Left lung (tissue), 10 donors: Measurements from ENCODE around the gene FYB1. TPM values are rescaled to one million over a fixed set of nuclear protein-coding genes. Genes with fewer than 3 reads are reported as not detected.

Experiments used
- ATAC-seq: fragments of 200-7000 bp; cut with Tn5 transposase; one replicate; pipeline ENCODE4 v1.9.1; 2020; ENCODE audit warnings: moderate library complexity
- DNase-seq, 4 donors: peaks; one replicate each; pipeline ENCODE4 v3.0.0-alpha.2; 2013 to 2020
- H3K27ac ChIP-seq, 2 donors: fragments of 200-600 bp; sonication (generic) in 1 of 2; one replicate each; pipeline versions ENCODE4 v1.5.0 to v1.8.0; 2020 to 2021
- H3K27me3 ChIP-seq, 2 donors: fragments of 200-600 bp; sonication (generic) in 1 of 2; one replicate each; pipeline versions ENCODE4 v1.5.0 to v1.8.0; 2020 to 2021
- H3K36me3 ChIP-seq, 2 donors: fragments of 200-600 bp; sonication (generic) in 1 of 2; one replicate each; pipeline versions ENCODE4 v1.5.0 to v1.8.0; 2020 to 2021
- H3K4me1 ChIP-seq, 2 donors: fragments of 200-600 bp; one replicate each; pipeline ENCODE4 v1.8.0; 2021
- H3K4me3 ChIP-seq, 2 donors: fragments of 200-600 bp; sonication (generic) in 1 of 2; one replicate each; pipeline versions ENCODE4 v1.5.0 to v1.8.0; 2020 to 2021; ENCODE audit warnings: mild to moderate bottlenecking in 1 of 2
- H3K9me3 ChIP-seq, 2 donors: fragments of 200-600 bp; sonication (generic) in 1 of 2; one replicate each; pipeline versions ENCODE4 v1.5.0 to v1.8.0; 2020 to 2021
- intact Hi-C, 2 donors: fragments of 100-400 bp; cut with DNase I; formaldehyde crosslinking; loops; one replicate each; pipeline versions ENCODE4 v1.11.2 to v1.14.2; 2022
- polyA plus RNA-seq, 6 donors: library from polyadenylated mRNA; unstranded; fragments of 120-200 nt; gene quantifications; one replicate each; pipeline ENCODE4 v1.2.1, GENCODE V29; 2013; ENCODE audit not compliant: insufficient read length in 6 of 6
- total RNA-seq, 2 donors: library from RNA; stranded (reverse); fragmentation: NEBNext Ultra II Directional; extraction: Animal tissue kit (Norgen Biotek cat#: 25700); gene quantifications; one replicate each; pipeline ENCODE4 v1.2.1, GENCODE V29; 2021
- TF ChIP-seq, protein P1 (sequence below), 2 donors: fragments of 200-600 bp; sonication (generic) in 1 of 2; IDR thresholded peaks; one replicate each; pipeline versions ENCODE4 v1.5.0 to v1.8.0; 2021; ENCODE audit warnings: antibody characterized with exemption in 2 of 2
- donor health status: DM: no; HTN: yes; CAD: no.
- donor health status: DM: no; HTN: no; CAD: no.

Gene FYB1
- total and polyA plus RNA-seq, 8 donors: 3.4 to 93.7 (median 4.4) TPM

DNA sequence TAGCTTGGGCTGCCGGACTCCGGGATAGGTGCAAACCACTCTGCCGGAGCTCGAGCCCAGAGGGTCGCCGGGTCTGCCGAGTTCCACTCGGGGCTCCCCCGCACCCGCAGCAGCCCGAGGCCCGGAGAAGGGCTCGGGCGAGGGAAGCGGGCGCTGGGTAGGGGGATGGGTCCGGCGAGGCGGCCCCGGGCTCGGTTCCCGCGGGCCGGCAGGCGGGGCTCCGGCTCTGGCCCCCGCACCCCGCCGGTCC, 145.7 kb downstream of the FYB1 start:
- H3K36me3 ChIP-seq: no peaks in the 10 kb centered on the region
- peak overlapping the region; percentile 69 to 83 for H3K4me3 ChIP-seq
- peak overlapping the region; percentile 98 to 99 for H3K27ac ChIP-seq
- TF ChIP-seq, protein P1, sequence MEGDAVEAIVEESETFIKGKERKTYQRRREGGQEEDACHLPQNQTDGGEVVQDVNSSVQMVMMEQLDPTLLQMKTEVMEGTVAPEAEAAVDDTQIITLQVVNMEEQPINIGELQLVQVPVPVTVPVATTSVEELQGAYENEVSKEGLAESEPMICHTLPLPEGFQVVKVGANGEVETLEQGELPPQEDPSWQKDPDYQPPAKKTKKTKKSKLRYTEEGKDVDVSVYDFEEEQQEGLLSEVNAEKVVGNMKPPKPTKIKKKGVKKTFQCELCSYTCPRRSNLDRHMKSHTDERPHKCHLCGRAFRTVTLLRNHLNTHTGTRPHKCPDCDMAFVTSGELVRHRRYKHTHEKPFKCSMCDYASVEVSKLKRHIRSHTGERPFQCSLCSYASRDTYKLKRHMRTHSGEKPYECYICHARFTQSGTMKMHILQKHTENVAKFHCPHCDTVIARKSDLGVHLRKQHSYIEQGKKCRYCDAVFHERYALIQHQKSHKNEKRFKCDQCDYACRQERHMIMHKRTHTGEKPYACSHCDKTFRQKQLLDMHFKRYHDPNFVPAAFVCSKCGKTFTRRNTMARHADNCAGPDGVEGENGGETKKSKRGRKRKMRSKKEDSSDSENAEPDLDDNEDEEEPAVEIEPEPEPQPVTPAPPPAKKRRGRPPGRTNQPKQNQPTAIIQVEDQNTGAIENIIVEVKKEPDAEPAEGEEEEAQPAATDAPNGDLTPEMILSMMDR (IDR thresholded peaks at IDR 0.05): no peak
- no peaks in the 10 kb centered on the region for H3K27me3 ChIP-seq
- no peaks in the 10 kb centered on the region for H3K9me3 ChIP-seq
- H3K4me1 ChIP-seq: peaks cover 20 to 52% of the 10 kb centered on the region in 2 donors
- peak; percentile 64 for ATAC-seq
- intact Hi-C loops: no loop called here
- no peak for DNase-seq

DNA sequence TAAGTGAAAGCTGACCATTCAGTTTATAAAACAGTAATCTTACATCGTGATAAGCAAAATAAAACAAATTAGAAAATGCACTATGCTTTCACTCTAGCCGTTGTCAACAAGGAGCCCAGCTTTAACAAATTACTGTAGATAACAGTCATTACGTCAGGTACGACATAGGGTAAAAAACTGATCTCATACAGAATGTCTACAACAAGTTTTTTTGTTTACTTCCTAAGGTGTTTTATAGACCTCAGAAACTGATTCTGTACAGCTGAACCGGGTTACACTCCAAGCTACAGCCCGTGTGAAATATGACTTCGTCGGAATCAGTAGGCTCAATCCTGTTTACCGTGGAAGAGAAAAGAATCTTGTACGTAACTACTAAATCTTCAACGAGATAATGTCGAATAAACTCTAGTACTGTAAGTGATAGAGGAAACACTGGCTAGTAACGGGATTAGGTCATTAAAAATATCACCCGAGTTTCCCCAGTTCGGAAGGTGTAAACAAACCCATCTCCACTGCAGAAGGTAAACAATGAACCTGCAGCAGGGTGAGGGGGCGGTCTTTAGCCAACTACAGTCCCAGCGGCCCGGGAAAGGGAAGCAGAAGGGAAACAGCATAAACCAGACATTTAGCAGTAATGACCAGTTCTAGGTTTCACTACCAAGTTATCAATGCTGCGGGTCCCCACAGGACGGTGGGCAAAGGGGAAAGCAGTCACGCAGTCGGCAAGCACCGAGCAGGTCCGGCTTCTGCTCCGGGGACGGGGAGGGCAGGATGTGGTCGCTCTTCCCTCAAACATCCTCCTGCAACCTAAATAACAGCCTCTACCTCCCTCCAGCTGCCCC, 146.2 kb downstream of the FYB1 start:
- Histone ChIP-seq H3K27me3 (no peaks in the 10 kb centered on the region), H3K36me3 (no peaks in the 10 kb centered on the region), H3K4me1 (peaks cover 20 to 53% of the 10 kb centered on the region in 2 donors), H3K27ac (peak overlapping the region; percentile 98 to 99), H3K4me3 (peak overlapping the region; percentile 69 to 83), H3K9me3 (no peaks in the 10 kb centered on the region)
- TF ChIP-seq, protein P1 (IDR thresholded peaks at IDR 0.05): no peak
- intact Hi-C loops: no loop called here
- ATAC-seq (peak; percentile 46), DNase-seq (peak in 3 of 4 donors; percentile 44 to 72 (median 63))

DNA sequence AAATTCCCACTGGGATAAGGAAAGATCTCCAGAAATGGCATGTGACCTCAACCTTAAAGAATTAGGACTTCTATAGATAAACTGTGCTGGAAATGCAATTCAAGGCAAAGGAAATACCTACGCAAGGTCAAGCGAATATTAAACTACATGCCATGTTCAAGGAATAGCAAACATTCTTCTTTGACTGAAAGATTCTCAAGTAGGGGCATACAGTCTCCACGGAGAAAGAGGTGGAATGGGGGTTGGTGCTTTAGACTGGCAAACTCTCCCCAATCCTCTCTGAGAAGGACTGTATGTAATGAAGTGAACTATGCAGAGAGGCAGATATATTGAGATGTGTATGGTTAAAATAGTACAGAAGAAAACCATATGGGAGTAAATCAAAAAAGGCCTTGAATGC, 151.3 kb downstream of the FYB1 start:
- no peaks in the 10 kb centered on the region for H3K27me3 ChIP-seq
- no peaks in the 10 kb centered on the region for H3K9me3 ChIP-seq
- H3K27ac ChIP-seq: no peak overlapping the region
- ATAC-seq (peak; percentile 51), DNase-seq (no peak)
- H3K4me1 ChIP-seq: peaks cover 13 to 29% of the 10 kb centered on the region in 2 donors
- H3K4me3 ChIP-seq: no peak overlapping the region
- intact Hi-C loops: no loop called here
- TF ChIP-seq, protein P1 (IDR thresholded peaks at IDR 0.05): no peak
- peaks cover 0 to 11% of the 10 kb centered on the region in 2 donors for H3K36me3 ChIP-seq

DNA sequence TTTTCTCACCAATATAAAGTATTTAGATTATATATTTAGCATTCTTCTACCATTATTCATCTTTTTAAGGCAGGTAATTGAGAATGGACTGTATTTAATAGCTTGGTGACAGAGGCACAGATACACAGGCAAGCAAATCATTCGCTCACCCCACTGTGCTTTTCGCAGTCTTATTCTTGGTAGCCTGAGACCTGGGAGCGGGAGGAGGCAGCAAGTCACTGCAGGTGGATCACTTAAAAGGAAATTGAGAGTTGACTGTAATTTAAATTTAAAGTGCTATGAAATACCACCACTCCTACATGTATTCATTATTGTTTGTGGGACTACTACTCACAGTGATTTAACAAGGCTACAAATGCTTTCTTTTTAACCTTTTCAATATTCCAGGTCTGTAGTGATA, 154.9 kb downstream of the FYB1 start:
- Histone ChIP-seq H3K27ac (no peak overlapping the region), H3K9me3 (no peaks in the 10 kb centered on the region), H3K36me3 (peaks cover 0 to 11% of the 10 kb centered on the region in 2 donors), H3K4me3 (no peak overlapping the region), H3K4me1 (peaks cover 10 to 17% of the 10 kb centered on the region in 2 donors), H3K27me3 (no peaks in the 10 kb centered on the region)
- intact Hi-C loops: no loop called here
- ATAC-seq: no peak
- TF ChIP-seq, protein P1 (IDR thresholded peaks at IDR 0.05): no peak
- DNase-seq: no peak

DNA sequence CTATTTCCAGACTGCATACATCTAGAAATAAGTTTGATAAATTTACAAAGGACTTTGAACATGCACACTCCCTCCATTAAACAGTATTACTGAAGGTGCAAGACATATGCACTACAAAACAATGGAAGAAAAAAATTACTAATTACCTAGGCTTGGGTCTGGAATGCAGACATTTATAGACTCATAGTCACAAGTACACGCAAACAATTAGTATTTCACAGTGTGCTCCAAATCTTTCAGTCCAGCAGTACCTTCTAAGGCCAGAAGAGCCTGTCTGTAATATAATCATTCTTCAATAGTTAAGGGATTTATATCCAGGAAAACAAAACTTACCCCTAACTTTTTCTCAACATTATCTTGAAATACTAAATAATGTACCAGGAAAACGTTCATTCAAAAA, 156.3 kb downstream of the FYB1 start:
- intact Hi-C loops: no loop called here
- peaks cover 18 to 22% of the 10 kb centered on the region in 2 donors for H3K4me1 ChIP-seq
- peak; percentile 47 for ATAC-seq
- DNase-seq: no peak
- H3K36me3 ChIP-seq: peaks cover 0 to 11% of the 10 kb centered on the region in 2 donors
- no peak overlapping the region for H3K27ac ChIP-seq
- no peaks in the 10 kb centered on the region for H3K27me3 ChIP-seq
- no peak overlapping the region for H3K4me3 ChIP-seq
- H3K9me3 ChIP-seq: no peaks in the 10 kb centered on the region
- TF ChIP-seq, protein P1 (IDR thresholded peaks at IDR 0.05): no peak
